T-helper 17 cell (primary cell): ENCODE data around the gene CA12. TPM values are rescaled to one million over a fixed set of nuclear protein-coding genes. Genes with fewer than 3 reads are reported as not detected.
"Not testable (repeated sequence)": the region's sequence is repeated elsewhere in the genome, so short reads cannot be mapped to it uniquely, and the experiment has no call there.

Source experiments
- ATAC-seq: fragments of 150-1000 bp; cut with Tn5 transposase; 2 replicates; pipeline ENCODE4 v1.10.0; 2021; ENCODE audit warnings: mild to moderate bottlenecking, moderate library complexity
- DNase-seq, 3 donors: peaks; one replicate each; pipeline versions ENCODE4 v3.0.0 to v3.0.0-alpha.2; 2020 to 2021
- H3K9me3 ChIP-seq: one replicate; pipeline ENCODE4 v1.7.0; 2013; ENCODE audit warnings: low read length, mild to moderate bottlenecking; ENCODE audit not compliant: control insufficient read depth, poor library complexity, severe bottlenecking
- H3K27ac Mint-ChIP-seq: one replicate; pipeline ENCODE4 v1.8.0; 2022; ENCODE audit warnings: mild to moderate bottlenecking, moderate library complexity, mixed read lengths
- H3K27me3 Mint-ChIP-seq: one replicate; pipeline ENCODE4 v1.8.0; 2022; ENCODE audit warnings: mixed read lengths
- H3K36me3 Mint-ChIP-seq: one replicate; pipeline ENCODE4 v1.8.0; 2022; ENCODE audit warnings: low read depth, mixed read lengths
- H3K4me1 Mint-ChIP-seq: one replicate; pipeline ENCODE4 v1.8.0; 2022; ENCODE audit warnings: mild to moderate bottlenecking, mixed read lengths
- H3K4me3 Mint-ChIP-seq: one replicate; pipeline ENCODE4 v1.8.0; 2022; ENCODE audit warnings: mild to moderate bottlenecking, moderate library complexity, mixed read lengths
- total RNA-seq, 4 donors: library from RNA in 2 of 4; stranded (reverse) in 2 of 4; gene quantifications; one replicate each; pipeline ENCODE4 v1.2.3 and lab custom pipeline; 2022 to 2026

CA12 gene
- total RNA-seq, 2 donors from 2014 or later: not detected

GRCh38 chr15:63324770-63325169 lies 56.9 kb downstream of the CA12 start:
- Mint-ChIP-seq H3K4me3 (no peak overlapping the region), H3K36me3 (no peaks in the 10 kb centered on the region), H3K4me1 (no peaks in the 10 kb centered on the region), H3K27me3 (peaks cover 30% of the 10 kb centered on the region), H3K27ac (no peak overlapping the region)
- ATAC-seq: no peak
- no peaks in the 10 kb centered on the region for H3K9me3 ChIP-seq
- DNase-seq: no peak

DNA sequence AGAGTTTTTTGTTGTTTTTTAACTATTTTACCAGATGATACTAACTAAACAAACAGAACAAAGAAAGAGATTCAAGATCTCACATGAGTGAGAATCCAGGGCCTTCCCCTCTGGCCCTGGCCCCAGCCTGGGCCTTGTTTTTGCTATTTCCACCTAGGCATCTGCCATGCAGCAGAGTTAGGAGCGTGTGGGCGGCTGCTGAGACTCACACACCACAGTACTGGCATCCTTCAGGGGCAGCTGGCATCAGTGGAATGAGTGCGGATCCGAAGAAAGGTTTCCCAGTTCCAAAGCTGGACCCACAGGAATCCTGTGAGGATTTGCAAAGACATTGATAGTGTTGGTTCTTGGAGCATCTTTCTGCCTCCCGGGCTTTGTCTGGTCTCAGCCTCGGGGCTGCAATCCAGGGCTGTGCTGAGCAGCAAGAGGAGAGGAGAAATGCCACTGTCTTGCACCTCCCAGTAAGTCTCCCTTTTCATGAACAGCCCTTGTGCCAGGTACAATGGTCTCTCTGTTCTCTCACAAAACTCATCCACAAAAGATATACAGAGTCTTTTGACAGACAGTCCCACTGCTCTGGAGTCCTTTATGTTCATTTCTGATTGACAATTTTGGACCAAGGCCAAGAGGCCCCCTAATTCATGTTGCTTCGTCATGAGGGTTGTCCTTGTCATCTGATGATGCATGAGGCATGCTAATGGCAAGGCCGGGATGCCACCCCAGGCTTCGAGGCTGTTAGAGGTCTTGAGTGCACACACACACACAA lies 57.7 kb downstream of the CA12 start:
- no peak overlapping the region for H3K27ac Mint-ChIP-seq
- peaks cover 26% of the 10 kb centered on the region for H3K27me3 Mint-ChIP-seq
- H3K36me3 Mint-ChIP-seq: no peaks in the 10 kb centered on the region
- H3K4me1 Mint-ChIP-seq: no peaks in the 10 kb centered on the region
- no peak for DNase-seq
- no peak for ATAC-seq
- H3K4me3 Mint-ChIP-seq: no peak overlapping the region
- H3K9me3 ChIP-seq: no peaks in the 10 kb centered on the region

- H3K4me1 Mint-ChIP-seq: no peaks in the 10 kb centered on the region
- H3K4me3 Mint-ChIP-seq: no peak overlapping the region
- H3K27ac Mint-ChIP-seq: no peak overlapping the region
- DNase-seq (no peak), ATAC-seq (no peak)
- no peaks in the 10 kb centered on the region for H3K9me3 ChIP-seq
- H3K27me3 Mint-ChIP-seq: peaks cover 14% of the 10 kb centered on the region
- no peaks in the 10 kb centered on the region for H3K36me3 Mint-ChIP-seq
Observed at GRCh38 chr15:63322541-63322940, 59.1 kb downstream of the CA12 start.

GRCh38 chr15:63321462-63321861 lies 60.2 kb downstream of the CA12 start:
- Mint-ChIP-seq H3K4me3 (no peak overlapping the region), H3K36me3 (no peaks in the 10 kb centered on the region), H3K27me3 (peaks cover 13% of the 10 kb centered on the region), H3K27ac (no peak overlapping the region), H3K4me1 (no peaks in the 10 kb centered on the region)
- DNase-seq (no peak), ATAC-seq (no peak)
- no peaks in the 10 kb centered on the region for H3K9me3 ChIP-seq

GRCh38 chr15:63320981-63321380 lies 60.7 kb downstream of the CA12 start:
- not testable (repeated sequence) for H3K9me3 ChIP-seq, H3K36me3 Mint-ChIP-seq, H3K27ac Mint-ChIP-seq, H3K4me3 Mint-ChIP-seq, ATAC-seq, H3K4me1 Mint-ChIP-seq, DNase-seq
- peaks cover 11% of the 10 kb centered on the region for H3K27me3 Mint-ChIP-seq

DNA sequence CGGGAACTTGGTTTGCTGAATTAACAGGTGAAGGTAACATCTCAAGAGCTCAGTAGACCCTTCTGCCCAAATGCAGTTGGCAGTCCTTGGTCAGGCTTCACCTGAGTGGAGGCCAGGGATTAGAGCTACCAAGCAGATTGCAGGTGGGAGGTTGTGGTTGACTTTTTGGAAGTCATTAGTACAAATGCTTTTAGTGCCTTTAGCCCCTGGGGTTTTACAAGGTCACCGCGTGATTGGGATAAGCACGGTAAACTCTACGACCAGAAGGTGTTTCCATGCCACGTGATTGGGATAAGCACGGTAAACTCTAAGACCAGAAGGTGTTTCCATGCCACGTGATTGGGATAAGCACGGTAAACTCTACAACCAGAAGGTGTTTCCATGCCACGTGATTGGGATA lies 61.2 kb downstream of the CA12 start:
- not testable (repeated sequence) for H3K27ac Mint-ChIP-seq, H3K9me3 ChIP-seq, ATAC-seq, H3K4me3 Mint-ChIP-seq, H3K36me3 Mint-ChIP-seq, DNase-seq, H3K27me3 Mint-ChIP-seq, H3K4me1 Mint-ChIP-seq

DNA sequence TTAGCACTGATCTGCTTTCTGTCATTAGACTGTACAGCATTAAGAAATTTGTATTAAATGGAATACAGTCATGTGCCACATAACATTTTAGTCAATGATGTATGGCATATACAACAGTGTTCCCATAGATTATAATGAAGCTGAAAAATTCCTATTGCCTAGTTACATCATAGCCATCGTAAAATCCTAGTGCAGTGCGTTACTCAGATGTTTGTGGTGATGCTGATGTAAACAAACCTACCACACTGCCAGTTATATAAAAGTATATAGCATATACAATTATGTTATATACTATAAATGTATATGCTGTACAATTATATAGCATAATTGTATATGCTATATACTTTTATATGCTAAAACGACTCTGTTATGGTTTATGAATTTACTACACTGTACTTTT lies 62.6 kb downstream of the CA12 start:
- Mint-ChIP-seq H3K36me3 (no peaks in the 10 kb centered on the region), H3K27me3 (no peaks in the 10 kb centered on the region), H3K4me1 (no peaks in the 10 kb centered on the region), H3K27ac (no peak overlapping the region), H3K4me3 (no peak overlapping the region)
- H3K9me3 ChIP-seq: no peaks in the 10 kb centered on the region
- no peak for ATAC-seq
- no peak for DNase-seq

- no peaks in the 10 kb centered on the region for H3K36me3 Mint-ChIP-seq
Observed at GRCh38 chr15:63318344-63318743, 63.3 kb downstream of the CA12 start.

GRCh38 chr15:63314409-63314808 lies 67.2 kb downstream of the CA12 start:
- no peaks in the 10 kb centered on the region for H3K9me3 ChIP-seq
- no peak for DNase-seq
- no peaks in the 10 kb centered on the region for H3K4me1 Mint-ChIP-seq
- H3K27ac Mint-ChIP-seq: no peak overlapping the region
- H3K4me3 Mint-ChIP-seq: no peak overlapping the region
- peaks cover 3% of the 10 kb centered on the region for H3K36me3 Mint-ChIP-seq
- H3K27me3 Mint-ChIP-seq: no peaks in the 10 kb centered on the region
- no peak for ATAC-seq

More at GRCh38 chr15:63318344-63318743, 63.3 kb downstream of the CA12 start:
- DNase-seq: no peak
- no peak for ATAC-seq
- H3K27ac Mint-ChIP-seq: no peak overlapping the region
- no peaks in the 10 kb centered on the region for H3K9me3 ChIP-seq
- no peaks in the 10 kb centered on the region for H3K27me3 Mint-ChIP-seq
- H3K4me3 Mint-ChIP-seq: no peak overlapping the region
- no peaks in the 10 kb centered on the region for H3K4me1 Mint-ChIP-seq

- ATAC-seq (no peak), DNase-seq (no peak)
- Mint-ChIP-seq H3K4me1 (no peaks in the 10 kb centered on the region), H3K4me3 (no peak overlapping the region), H3K36me3 (peaks cover 3% of the 10 kb centered on the region), H3K27ac (no peak overlapping the region), H3K27me3 (no peaks in the 10 kb centered on the region)
- no peaks in the 10 kb centered on the region for H3K9me3 ChIP-seq
Observed at GRCh38 chr15:63313825-63314224, 67.8 kb downstream of the CA12 start.

DNA sequence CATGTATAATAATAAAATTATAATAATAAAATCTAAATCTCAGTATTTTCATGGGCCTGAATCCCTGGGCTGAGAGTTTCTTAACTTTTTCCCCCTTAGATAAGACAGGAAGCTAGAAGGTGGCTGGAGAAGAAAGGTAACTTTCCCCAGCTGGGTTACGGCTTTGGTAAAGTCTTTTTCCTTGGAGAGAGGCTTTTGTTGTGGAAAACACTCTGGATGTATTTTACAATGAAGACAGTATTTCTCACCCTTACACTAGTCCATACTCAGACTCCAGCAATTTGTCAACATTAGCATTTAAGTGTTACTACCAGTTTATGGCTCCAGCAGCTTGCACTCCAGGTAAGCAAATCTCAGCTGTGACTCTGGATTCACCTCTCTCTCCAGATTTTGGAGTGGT lies 69.4 kb downstream of the CA12 start:
- H3K4me1 Mint-ChIP-seq: no peaks in the 10 kb centered on the region
- peaks cover 3% of the 10 kb centered on the region for H3K36me3 Mint-ChIP-seq
- no peak overlapping the region for H3K4me3 Mint-ChIP-seq
- no peak for DNase-seq
- H3K9me3 ChIP-seq: no peaks in the 10 kb centered on the region
- ATAC-seq: no peak
- no peak overlapping the region for H3K27ac Mint-ChIP-seq
- H3K27me3 Mint-ChIP-seq: no peaks in the 10 kb centered on the region

DNA sequence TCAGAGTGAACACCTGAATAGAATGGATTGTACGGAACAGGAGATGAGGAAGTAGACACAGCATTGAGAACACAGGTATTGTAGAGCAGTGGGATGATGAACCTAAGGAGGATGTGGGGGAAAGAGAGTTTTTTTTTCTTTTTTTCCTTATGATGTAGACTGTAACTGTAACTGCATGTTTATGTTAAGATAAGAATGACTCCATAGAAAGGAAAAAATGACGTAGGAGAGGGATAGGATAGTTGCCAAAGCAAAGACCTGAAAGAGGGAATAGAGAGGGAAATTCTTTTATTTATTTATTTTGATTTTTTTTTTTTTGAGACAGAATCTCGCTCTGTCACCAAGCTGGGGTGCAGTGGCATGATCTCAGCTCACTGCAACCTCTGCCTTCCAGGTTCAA lies 71.0 kb downstream of the CA12 start:
- H3K9me3 ChIP-seq: no peaks in the 10 kb centered on the region
- Mint-ChIP-seq H3K4me1 (peaks cover 4% of the 10 kb centered on the region), H3K36me3 (peaks cover 8% of the 10 kb centered on the region), H3K27ac (no peak overlapping the region), H3K27me3 (no peaks in the 10 kb centered on the region), H3K4me3 (no peak overlapping the region)
- no peak for ATAC-seq
- no peak for DNase-seq

GRCh38 chr15:63308947-63309346 lies 72.7 kb downstream of the CA12 start:
- Mint-ChIP-seq H3K27ac (no peak overlapping the region), H3K4me1 (peaks cover 4% of the 10 kb centered on the region), H3K4me3 (no peak overlapping the region), H3K36me3 (peaks cover 10% of the 10 kb centered on the region), H3K27me3 (no peaks in the 10 kb centered on the region)
- no peak for ATAC-seq
- no peaks in the 10 kb centered on the region for H3K9me3 ChIP-seq
- DNase-seq: no peak

- no peaks in the 10 kb centered on the region for H3K9me3 ChIP-seq
- H3K27me3 Mint-ChIP-seq: no peaks in the 10 kb centered on the region
- H3K27ac Mint-ChIP-seq: no peak overlapping the region
- DNase-seq (no peak), ATAC-seq (no peak)
- no peak overlapping the region for H3K4me3 Mint-ChIP-seq
- peaks cover 4% of the 10 kb centered on the region for H3K4me1 Mint-ChIP-seq
- peaks cover 10% of the 10 kb centered on the region for H3K36me3 Mint-ChIP-seq
Observed at GRCh38 chr15:63308491-63308890, 73.2 kb downstream of the CA12 start.
